Measurements from ENCODE around the gene PAGR1. TPM values are rescaled to one million over a fixed set of nuclear protein-coding genes. Genes with fewer than 3 reads are reported as not detected.

PAGR1 gene
- total and polyA plus RNA-seq, 10 of the 15 experiments (the other 5 are each of a cell fraction or from before 2014, with no cell fraction given) = 1.1 to 57.7 (median 23.4) TPM

GRCh38 chr16:29860218-29860617, 44.3 kb downstream of the PAGR1 start:
- BruUV-seq (replicated peaks) = no TSS peak
- H4K20me1 ChIP-seq (ENCODE audit: control insufficient read depth, insufficient read depth) = no peaks in the 10 kb centered on the region
- peaks cover 7% of the 10 kb centered on the region for H3K79me2 ChIP-seq (ENCODE audit: control insufficient read depth, insufficient read depth, low read length)
- DNase-seq (ENCODE audit: low read depth, low spot score) (no peak), ATAC-seq (no peak), FAIRE-seq (no peak)
- intact Hi-C loops (cut with micrococcal nuclease; ENCODE audit: unreplicated experiment) = loop anchor here (5.0 to 10.0 kb wide), 2 partner anchors 38 to 65 kb away; partner anchors contain the start of genes KCTD13 and MVP
- H3K4me1 ChIP-seq (ENCODE audit: control insufficient read depth, insufficient read depth, low read length) = peaks cover 4% of the 10 kb centered on the region
- H3K9ac ChIP-seq (ENCODE audit: control insufficient read depth, insufficient read depth, low read length) = no peak overlapping the region
- no peak overlapping the region for H3K4me3 ChIP-seq
- no peaks in the 10 kb centered on the region for H3K9me3 ChIP-seq (replicated peaks; ENCODE audit: control insufficient read depth, insufficient read depth, low read length)
- ChIA-PET POLR2A (no interaction called here), CTCF (no interaction called here), RAD21 (ENCODE audit: unreplicated experiment) (no interaction called here), SMC1A (ENCODE audit: uncharacterized antibody, unreplicated experiment) (no interaction called here)
- 98% methylated on average over 9 of the region's 9 CpGs for WGBS (ENCODE audit: insufficient coverage, insufficient replicate concordance, low lambda C conversion rate, missing lambda C conversion rate)
- in situ Hi-C loops (cut with MboI) = no loop called here
- peaks cover 0 to 3% of the 10 kb centered on the region in 2 experiments; a peak in 2 of 4 replicates for H3K36me3 ChIP-seq (ENCODE audit: control insufficient read depth in 2 of 2, insufficient read depth in 2 of 2, low read length in 1 of 2)
- H3K27ac ChIP-seq (ENCODE audit: control insufficient read depth, insufficient read depth) = no peak overlapping the region
- H3K27me3 ChIP-seq (replicated peaks in 1 of 2; ENCODE audit: control insufficient read depth in 2 of 2, insufficient read depth in 2 of 2, low read length in 1 of 2) = 0 out of 4 replicates have a peak, but pooled peaks cover 0 to 1% of the 10 kb centered on the region in 2 experiments
- H2AFZ ChIP-seq (ENCODE audit: control insufficient read depth, low read depth, low read length) = no peak overlapping the region
- H3K4me2 ChIP-seq (ENCODE audit: control insufficient read depth, insufficient read depth) = no peak overlapping the region
- TF ChIP-seq KDM1A (IDR thresholded peaks at IDR 0.05; ENCODE audit: borderline replicate concordance) (no peak), JUNB (IDR thresholded peaks at IDR 0.05) (no peak), SP1 (IDR thresholded peaks at IDR 0.05; ENCODE audit: low read depth, low read length) (no peak), RFX5 (IDR thresholded peaks at IDR 0.05; ENCODE audit: low read depth, low read length) (no peak), CHD1 (IDR thresholded peaks at IDR 0.05; ENCODE audit: low read depth, low read length) (no peak), TAF1 (IDR thresholded peaks at IDR 0.05; ENCODE audit: borderline replicate concordance, low read depth, low read length) (no peak), USF1 (IDR thresholded peaks at IDR 0.05; ENCODE audit: borderline replicate concordance, extremely low read length, insufficient read depth, low read depth, low read length) (no peak), SKIL (IDR thresholded peaks at IDR 0.05; ENCODE audit: low read depth, poor library complexity, severe bottlenecking) (no peak), ZBTB4 (CRISPR knock-in tag; IDR thresholded peaks at IDR 0.05) (no peak), ZBTB11 (CRISPR knock-in tag; IDR thresholded peaks at IDR 0.05) (no peak), NFYA (IDR thresholded peaks at IDR 0.05; ENCODE audit: borderline replicate concordance, low read depth, low read length) (no peak), CTCF (IDR thresholded peaks at IDR 0.05 in 2 of 3, conservative IDR thresholded peaks at IDR 0.05 in 1 of 3; ENCODE audit: control insufficient read depth in 2 of 3, extremely low read depth in 1 of 3, insufficient read depth in 1 of 3, low read depth in 3 of 3, low read length in 3 of 3) (no peak)
